Common myeloid progenitor, CD34-positive (primary cell): ENCODE data around the gene MEGF10.
"Not testable (repeated sequence)": the region's sequence is repeated elsewhere in the genome, so short reads cannot be mapped to it uniquely, and the experiment has no call there.

Source experiments
- CTCF ChIA-PET: fragments of 350-600 bp; sonication (Branson Sonifier 250); formaldehyde crosslinking; loops from one replicate; lab custom pipeline; 2021; ENCODE audit warnings: antibody characterized with exemption; lab: Charles Lee
- POLR2A ChIA-PET: fragments of 350-600 bp; sonication (Branson Sonifier 250); formaldehyde crosslinking; loops from one replicate; lab custom pipeline; 2021; ENCODE audit warnings: antibody characterized with exemption; lab: Charles Lee
- DNase-seq, 3 donors: peaks; one replicate each; pipeline versions ENCODE4 v3.0.0 to v3.0.0-alpha.2; 2013
- H3K27ac ChIP-seq, 2 experiments: 1 replicate in 1 of 2; 2 replicates in 1 of 2; pipeline ENCODE4 v1.7.0; 2013; ENCODE audit warnings: inconsistent platforms in 2 of 2, low read length in 2 of 2, mild to moderate bottlenecking in 2 of 2, low read depth in 1 of 2, moderate library complexity in 1 of 2; ENCODE audit not compliant: severe bottlenecking in 2 of 2, insufficient read depth in 1 of 2, poor library complexity in 1 of 2
- H3K27me3 ChIP-seq, 5 experiments: replicated peaks in 2 of 5; 1 replicate in 3 of 5; 2 replicates in 2 of 5; pipeline versions ENCODE4 v1.6.1 to v1.7.0; 2013; ENCODE audit warnings: low read length in 4 of 5, mild to moderate bottlenecking in 2 of 5, moderate library complexity in 2 of 5, inconsistent platforms in 1 of 5; ENCODE audit not compliant: insufficient read depth in 5 of 5, control insufficient read depth in 4 of 5
- H3K36me3 ChIP-seq, 4 experiments: 1 replicate in 2 of 4; 2 replicates in 2 of 4; pipeline versions ENCODE4 v1.6.1 to v1.7.0; 2013; ENCODE audit warnings: low read length in 3 of 4, control low read depth in 1 of 4, mild to moderate bottlenecking in 1 of 4; ENCODE audit not compliant: control insufficient read depth in 4 of 4, insufficient read depth in 4 of 4
- H3K4me1 ChIP-seq, 4 experiments: 1 replicate in 3 of 4; 2 replicates in 1 of 4; pipeline versions ENCODE4 v1.6.1 to v1.7.1; 2013; ENCODE audit warnings: low read length in 3 of 4, mild to moderate bottlenecking in 3 of 4, control low read depth in 1 of 4, inconsistent platforms in 1 of 4, moderate library complexity in 1 of 4; ENCODE audit not compliant: control insufficient read depth in 4 of 4, insufficient read depth in 4 of 4; ENCODE audit errors: control extremely low read depth in 1 of 4
- H3K4me3 ChIP-seq, 7 experiments: 1 replicate in 4 of 7; 2 replicates in 3 of 7; pipeline versions ENCODE4 v1.5.1 to v1.7.0; 2013; ENCODE audit warnings: mild to moderate bottlenecking in 7 of 7, low read length in 6 of 7, moderate library complexity in 6 of 7, inconsistent platforms in 2 of 7, low read depth in 2 of 7, control low read depth in 1 of 7; ENCODE audit not compliant: insufficient read depth in 4 of 7, control insufficient read depth in 1 of 7; ENCODE audit errors: extremely low read depth in 1 of 7
- H3K9me3 ChIP-seq, 5 experiments: 1 replicate in 4 of 5; 2 replicates in 1 of 5; pipeline versions ENCODE4 v1.6.1 to v1.7.1; 2013; ENCODE audit warnings: low read length in 4 of 5, mild to moderate bottlenecking in 2 of 5, inconsistent platforms in 1 of 5, low read depth in 1 of 5, moderate library complexity in 1 of 5; ENCODE audit not compliant: control insufficient read depth in 4 of 5, insufficient read depth in 2 of 5; ENCODE audit errors: control extremely low read depth in 1 of 5
- WGBS: methylation state at CpG from one replicate; pipeline ENCODE4 v1.1.5; 2013; ENCODE audit not compliant: insufficient coverage; 5-methylcytosine and 5-hydroxymethylcytosine counted together

Gene MEGF10

GRCh38 chr5:127305493-127305892, 14.9 kb downstream of the MEGF10 start:
- H3K27ac ChIP-seq: no peak overlapping the region
- no peaks in the 10 kb centered on the region for H3K9me3 ChIP-seq
- DNase-seq: no peak
- CTCF ChIA-PET: interaction anchor here (1.3 kb wide), 1 partner anchor 11 kb away, joined by 4 read pairs; no protein-coding TSS in a partner anchor
- H3K27me3 ChIP-seq: no peaks in the 10 kb centered on the region
- POLR2A ChIA-PET: no interaction called here
- no peaks in the 10 kb centered on the region for H3K4me1 ChIP-seq
- WGBS: no CpG with 5 or more reads among the region's 2 CpGs
- H3K4me3 ChIP-seq: no peak overlapping the region
- no peaks in the 10 kb centered on the region for H3K36me3 ChIP-seq

- H3K4me1 ChIP-seq: no peaks in the 10 kb centered on the region
- ChIA-PET POLR2A (no interaction called here), CTCF (interaction anchor here (1.2 to 1.3 kb wide), 2 partner anchors 12 to 187 kb away, joined by 3 to 4 read pairs; no protein-coding TSS in a partner anchor)
- H3K4me3 ChIP-seq: no peak overlapping the region
- DNase-seq: no peak
- 100% methylated on average over 2 of the region's 3 CpGs for WGBS
- no peak overlapping the region for H3K27ac ChIP-seq
- H3K9me3 ChIP-seq: no peaks in the 10 kb centered on the region
- H3K36me3 ChIP-seq: no peaks in the 10 kb centered on the region
- no peaks in the 10 kb centered on the region for H3K27me3 ChIP-seq
Observed at GRCh38 chr5:127306036-127306435, 15.4 kb downstream of the MEGF10 start.

GRCh38 chr5:127306647-127307046, 16.1 kb downstream of the MEGF10 start:
- no peak for DNase-seq
- Histone ChIP-seq H3K4me3 (no peak overlapping the region), H3K4me1 (no peaks in the 10 kb centered on the region), H3K27ac (no peak overlapping the region), H3K36me3 (no peaks in the 10 kb centered on the region), H3K27me3 (no peaks in the 10 kb centered on the region), H3K9me3 (no peaks in the 10 kb centered on the region)
- CTCF ChIA-PET: interaction anchor here (1.0 to 1.2 kb wide), 2 partner anchors 10 to 187 kb away, joined by 3 read pairs; no protein-coding TSS in a partner anchor
- WGBS: 93% methylated on average over 8 of the region's 8 CpGs
- POLR2A ChIA-PET: no interaction called here

DNA sequence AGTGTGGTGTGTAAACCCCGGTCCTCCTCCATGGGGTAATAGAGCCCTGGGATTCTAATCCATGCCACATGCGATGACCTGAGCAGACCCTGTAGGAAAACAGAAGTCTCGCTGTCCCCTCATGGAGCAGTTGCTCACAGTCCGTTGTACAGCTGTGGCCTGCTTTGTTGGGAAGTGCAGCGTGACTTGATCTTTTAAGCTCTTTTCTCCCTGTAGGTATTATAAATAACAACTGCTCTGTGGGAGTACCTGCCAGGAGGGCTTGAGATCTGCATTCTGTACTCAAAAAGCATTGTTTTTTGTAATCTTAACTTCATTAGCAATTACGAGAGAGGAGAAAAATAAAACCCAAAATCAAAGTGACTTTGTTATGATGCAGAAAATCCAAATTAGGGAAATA, 17.3 kb downstream of the MEGF10 start:
- no peaks in the 10 kb centered on the region for H3K9me3 ChIP-seq
- no peak overlapping the region for H3K4me3 ChIP-seq
- ChIA-PET CTCF (no interaction called here), POLR2A (no interaction called here)
- H3K36me3 ChIP-seq: no peaks in the 10 kb centered on the region
- H3K27me3 ChIP-seq: no peaks in the 10 kb centered on the region
- 90% methylated on average over 2 of the region's 6 CpGs for WGBS
- no peaks in the 10 kb centered on the region for H3K4me1 ChIP-seq
- no peak overlapping the region for H3K27ac ChIP-seq
- no peak for DNase-seq

- H3K27me3 ChIP-seq, CTCF ChIA-PET, H3K4me1 ChIP-seq, H3K36me3 ChIP-seq, H3K9me3 ChIP-seq, POLR2A ChIA-PET, H3K4me3 ChIP-seq, DNase-seq, H3K27ac ChIP-seq: not testable (repeated sequence)
- WGBS: 100% methylated on average over 1 of the region's 7 CpGs
Observed at GRCh38 chr5:127308325-127308724, 17.7 kb downstream of the MEGF10 start.

GRCh38 chr5:127308945-127309344, 18.3 kb downstream of the MEGF10 start:
- WGBS: no CpG with 5 or more reads among the region's 3 CpGs
- Histone ChIP-seq H3K36me3 (no peaks in the 10 kb centered on the region), H3K4me1 (no peaks in the 10 kb centered on the region), H3K4me3 (no peak overlapping the region), H3K9me3 (no peaks in the 10 kb centered on the region), H3K27me3 (no peaks in the 10 kb centered on the region), H3K27ac (no peak overlapping the region)
- ChIA-PET CTCF (no interaction called here), POLR2A (no interaction called here)
- DNase-seq: no peak

- Histone ChIP-seq H3K27ac (no peak overlapping the region), H3K4me1 (no peaks in the 10 kb centered on the region), H3K36me3 (no peaks in the 10 kb centered on the region), H3K27me3 (no peaks in the 10 kb centered on the region), H3K4me3 (no peak overlapping the region), H3K9me3 (no peaks in the 10 kb centered on the region)
- ChIA-PET CTCF (interaction anchor here (0.8 kb wide), 1 partner anchor 18 kb away, joined by 3 read pairs; no protein-coding TSS in a partner anchor), POLR2A (no interaction called here)
- WGBS: 92% methylated on average over 2 of the region's 2 CpGs
- DNase-seq: no peak
Observed at GRCh38 chr5:127311349-127311748, 20.8 kb downstream of the MEGF10 start.
